OCI-LY1 (cell line): Measurements from ENCODE around the gene RNF38.

Experiments
- EZH2 ChIP-seq: fragments of 200-600 bp; sonication (generic), shearing (Covaris generic); IDR thresholded peaks from 2 replicates; pipeline ENCODE4 v1.8.0; 2017; ENCODE audit warnings: borderline replicate concordance, mixed run types, mild to moderate bottlenecking, antibody characterized with exemption, low read length, moderate library complexity, mixed read lengths
- TF ChIP-seq, protein P1 (sequence below): fragments of 200-600 bp; sonication (generic), shearing (Covaris generic); IDR thresholded peaks from 2 replicates; pipeline ENCODE4 v1.5.1; 2017; ENCODE audit warnings: mild to moderate bottlenecking, antibody characterized with exemption, low read length, moderate library complexity, mixed read lengths

DNA sequence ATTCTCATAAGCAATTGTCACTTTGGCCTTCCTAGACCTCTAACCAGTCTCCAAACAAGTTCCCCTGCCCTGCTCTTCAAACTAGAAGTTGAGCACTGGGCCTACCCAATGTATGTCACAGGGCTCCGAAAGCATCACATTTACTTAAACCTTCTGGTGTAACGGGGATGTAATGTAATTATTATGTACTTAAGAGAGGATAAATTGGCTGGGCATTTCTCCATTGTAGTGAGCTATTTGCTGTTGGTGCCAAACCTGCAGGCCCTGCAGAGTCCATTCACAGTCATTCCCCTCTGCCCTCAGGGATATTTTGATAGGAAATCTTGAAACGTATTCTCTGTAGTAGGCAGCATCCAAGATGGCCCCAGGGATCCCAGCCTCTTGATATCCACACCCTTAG, 77.6 kb downstream of the RNF38 start:
- TF ChIP-seq, protein P1, sequence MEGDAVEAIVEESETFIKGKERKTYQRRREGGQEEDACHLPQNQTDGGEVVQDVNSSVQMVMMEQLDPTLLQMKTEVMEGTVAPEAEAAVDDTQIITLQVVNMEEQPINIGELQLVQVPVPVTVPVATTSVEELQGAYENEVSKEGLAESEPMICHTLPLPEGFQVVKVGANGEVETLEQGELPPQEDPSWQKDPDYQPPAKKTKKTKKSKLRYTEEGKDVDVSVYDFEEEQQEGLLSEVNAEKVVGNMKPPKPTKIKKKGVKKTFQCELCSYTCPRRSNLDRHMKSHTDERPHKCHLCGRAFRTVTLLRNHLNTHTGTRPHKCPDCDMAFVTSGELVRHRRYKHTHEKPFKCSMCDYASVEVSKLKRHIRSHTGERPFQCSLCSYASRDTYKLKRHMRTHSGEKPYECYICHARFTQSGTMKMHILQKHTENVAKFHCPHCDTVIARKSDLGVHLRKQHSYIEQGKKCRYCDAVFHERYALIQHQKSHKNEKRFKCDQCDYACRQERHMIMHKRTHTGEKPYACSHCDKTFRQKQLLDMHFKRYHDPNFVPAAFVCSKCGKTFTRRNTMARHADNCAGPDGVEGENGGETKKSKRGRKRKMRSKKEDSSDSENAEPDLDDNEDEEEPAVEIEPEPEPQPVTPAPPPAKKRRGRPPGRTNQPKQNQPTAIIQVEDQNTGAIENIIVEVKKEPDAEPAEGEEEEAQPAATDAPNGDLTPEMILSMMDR: no peak
- no peak for TF ChIP-seq EZH2
